B cell (primary cell): Measurements from ENCODE around the gene APOL3. TPM values are rescaled to one million over a fixed set of nuclear protein-coding genes. Genes with fewer than 3 reads are reported as not detected.

Experiments used
- ATAC-seq: fragments of 200-7000 bp; cut with Tn5 transposase; one replicate; pipeline ENCODE4 v1.10.0; 2021; ENCODE audit warnings: low read depth, mild to moderate bottlenecking, moderate number of reproducible peaks, moderate library complexity
- CTCF ChIA-PET: fragments of 350-600 bp; sonication (Branson Sonifier 250); formaldehyde crosslinking; loops from one replicate; lab custom pipeline; 2021; ENCODE audit warnings: antibody characterized with exemption, inconsistent platforms; lab: Charles Lee
- POLR2A ChIA-PET: fragments of 350-600 bp; sonication (Branson Sonifier 250); formaldehyde crosslinking; loops from one replicate; lab custom pipeline; 2021; ENCODE audit warnings: antibody characterized with exemption; lab: Charles Lee
- DNase-seq: peaks from one replicate; pipeline ENCODE4 v3.0.0; 2013
- H2AFZ ChIP-seq: 2 replicates; pipeline ENCODE4 v1.6.1; 2012; ENCODE audit warnings: mild to moderate bottlenecking, low read depth, low read length; ENCODE audit not compliant: insufficient read depth, poor library complexity, severe bottlenecking
- H3K27ac ChIP-seq, 2 donors: 1 replicate in 1 of 2; 2 replicates in 1 of 2; pipeline ENCODE4 v1.5.1; 2012 to 2013; ENCODE audit warnings: low read length in 2 of 2, mild to moderate bottlenecking in 2 of 2, moderate library complexity in 1 of 2
- H3K27me3 ChIP-seq, 4 experiments: fragments of 200-600 bp in 1 of 4; sonication (generic) in 1 of 4; replicated peaks in 1 of 4; 1 replicate in 2 of 4; 2 replicates in 2 of 4; pipeline versions ENCODE4 v1.6.1 to v1.7.0; 2013 to 2016; ENCODE audit warnings: low read length in 3 of 4, mild to moderate bottlenecking in 2 of 4, mixed read lengths in 1 of 4, moderate library complexity in 1 of 4; ENCODE audit not compliant: insufficient read depth in 4 of 4, control insufficient read depth in 3 of 4; ENCODE audit errors: control extremely low read depth in 1 of 4
- H3K36me3 ChIP-seq, 2 experiments: replicated peaks in 1 of 2; 1 replicate in 1 of 2; 2 replicates in 1 of 2; pipeline versions ENCODE4 v1.6.1 to v1.7.1; 2013; ENCODE audit warnings: low read length in 1 of 2; ENCODE audit not compliant: insufficient read depth in 2 of 2, control insufficient read depth in 1 of 2; ENCODE audit errors: control extremely low read depth in 1 of 2, extremely low read depth in 1 of 2
- H3K4me1 ChIP-seq, 2 donors: fragments of 200-600 bp in 1 of 2; sonication (generic) in 1 of 2; 1 replicate in 1 of 2; 2 replicates in 1 of 2; pipeline versions ENCODE4 v1.5.1 to v1.6.1; 2013 to 2017; ENCODE audit warnings: low read length in 2 of 2; ENCODE audit not compliant: control insufficient read depth in 2 of 2, insufficient read depth in 2 of 2
- H3K4me2 ChIP-seq: replicated peaks from 2 replicates; pipeline ENCODE3; 2012; ENCODE audit warnings: mild to moderate bottlenecking, low read depth, low read length; ENCODE audit not compliant: poor library complexity, severe bottlenecking
- H3K4me3 ChIP-seq, 5 experiments: fragments of 200-600 bp in 1 of 5; sonication (generic) in 1 of 5; 1 replicate in 3 of 5; 2 replicates in 2 of 5; pipeline versions ENCODE4 v1.5.1 to v1.7.0; 2011 to 2016; ENCODE audit warnings: low read length in 4 of 5, mild to moderate bottlenecking in 4 of 5, low read depth in 2 of 5, control low read depth in 1 of 5, moderate library complexity in 1 of 5; ENCODE audit not compliant: insufficient read depth in 1 of 5; ENCODE audit errors: control extremely low read depth in 1 of 5, extremely low read depth in 1 of 5
- H3K79me2 ChIP-seq: fragments of 200-600 bp; sonication (generic); one replicate; pipeline ENCODE4 v1.6.0; 2016; ENCODE audit warnings: low read length; ENCODE audit not compliant: control insufficient read depth, insufficient read depth
- H3K9ac ChIP-seq: fragments of 200-600 bp; sonication (generic); 2 replicates; pipeline ENCODE4 v1.6.1; 2017; ENCODE audit warnings: mild to moderate bottlenecking, low read length, moderate library complexity
- H3K9me3 ChIP-seq, 3 donors: one replicate each; pipeline versions ENCODE4 v1.6.1 to v1.7.1; 2013; ENCODE audit warnings: low read length in 2 of 3; ENCODE audit not compliant: control insufficient read depth in 2 of 3, insufficient read depth in 1 of 3; ENCODE audit errors: control extremely low read depth in 1 of 3
- H4K20me1 ChIP-seq: 2 replicates; pipeline ENCODE4 v1.6.0; 2012; ENCODE audit warnings: mild to moderate bottlenecking, low read length; ENCODE audit not compliant: insufficient read depth, control insufficient read depth, poor library complexity, severe bottlenecking
- H3K27ac Mint-ChIP-seq: one replicate; pipeline ENCODE4 v1.8.0; 2021; ENCODE audit warnings: mixed read lengths
- H3K27me3 Mint-ChIP-seq: one replicate; pipeline ENCODE4 v1.8.0; 2021; ENCODE audit warnings: mixed read lengths
- H3K4me1 Mint-ChIP-seq: one replicate; pipeline ENCODE4 v1.8.0; 2021; ENCODE audit warnings: mixed read lengths
- H3K4me3 Mint-ChIP-seq: one replicate; pipeline ENCODE4 v1.8.0; 2021; ENCODE audit warnings: mixed read lengths
- H3K9me3 Mint-ChIP-seq: one replicate; pipeline ENCODE4 v1.8.0; 2022; ENCODE audit warnings: mixed read lengths; ENCODE audit not compliant: insufficient read depth
- CTCF ChIP-seq: fragments of 200-600 bp; IDR thresholded peaks from one replicate; pipeline ENCODE4 v1.8.0; 2022; ENCODE audit warnings: antibody characterized with exemption, mild to moderate bottlenecking
- EZH2 ChIP-seq: IDR thresholded peaks from 2 replicates; pipeline ENCODE4 v1.6.1; 2012; ENCODE audit warnings: borderline replicate concordance, low read depth, mild to moderate bottlenecking, moderate library complexity, low read length; ENCODE audit not compliant: insufficient read depth, poor library complexity, severe bottlenecking
- WGBS: methylation state at CpG from one replicate; pipeline ENCODE4 v1.1.5; 2013; ENCODE audit warnings: missing lambda C conversion rate; ENCODE audit not compliant: insufficient coverage; 5-methylcytosine and 5-hydroxymethylcytosine counted together
- intact Hi-C: fragments of 100-400 bp; cut with micrococcal nuclease; formaldehyde crosslinking; loops from one replicate; pipeline ENCODE4 v1.10.0; 2022
- polyA plus RNA-seq: library from polyadenylated mRNA; depleted of rRNA; stranded (reverse); fragments of >200 nt; gene quantifications from 2 replicates; pipeline ENCODE4 v1.2.3, GENCODE V29; 2012
- total RNA-seq, 2 donors: library from RNA; stranded (reverse); fragments of 120-200 nt in 1 of 2; gene quantifications; 1 replicate in 1 of 2; 2 replicates in 1 of 2; pipeline versions ENCODE4 v1.2.3 to v1.2.4, GENCODE V29; 2013 to 2022

The APOL3 gene
- total and polyA plus RNA-seq, 2 donors (not counting 1 experiment from before 2014, with no cell fraction given) = 55.0 to 97.2 TPM

- Histone ChIP-seq H3K9me3 (no peaks in the 10 kb centered on the region), H3K4me1 (peaks cover 0 to 5% of the 10 kb centered on the region in 2 donors), H3K4me3 (no peak overlapping the region), H3K4me2 (no peak overlapping the region), H4K20me1 (no peaks in the 10 kb centered on the region), H3K27me3 (no peaks in the 10 kb centered on the region), H3K27ac (no peak overlapping the region), H2AFZ (no peak overlapping the region), H3K36me3 (no peaks in the 10 kb centered on the region), H3K9ac (no peak overlapping the region), H3K79me2 (no peaks in the 10 kb centered on the region)
- Mint-ChIP-seq H3K4me1 (peaks cover 5% of the 10 kb centered on the region), H3K9me3 (no peaks in the 10 kb centered on the region), H3K27ac (no peak overlapping the region), H3K27me3 (no peaks in the 10 kb centered on the region), H3K4me3 (no peak overlapping the region)
- no peak for ATAC-seq
- TF ChIP-seq EZH2 (no peak), CTCF (no peak)
- CTCF ChIA-PET = interaction anchor here (0.6 to 12.3 kb wide), 3 partner anchors 15 to 800 kb away, joined by 6 to 182 read pairs (median 174); partner anchors contain the start of gene APOL3
- intact Hi-C loops = no loop called here
- WGBS = 42% methylated on average over 1 of the region's 1 CpG
- DNase-seq = no peak
- POLR2A ChIA-PET = no interaction called here
Measured at GRCh38 chr22:36175892-36176291, 15.3 kb upstream of the APOL3 start.

GRCh38 chr22:36171941-36172340 is 11.4 kb upstream of the APOL3 start:
- Histone ChIP-seq H3K4me2 (no peak overlapping the region), H2AFZ (no peak overlapping the region), H3K9me3 (peaks cover 0 to 5% (median 0%) of the 10 kb centered on the region in 3 donors), H3K4me3 (no peak overlapping the region), H3K79me2 (no peaks in the 10 kb centered on the region), H3K9ac (no peak overlapping the region), H3K27me3 (no peaks in the 10 kb centered on the region), H3K27ac (no peak overlapping the region), H4K20me1 (no peaks in the 10 kb centered on the region), H3K4me1 (no peaks in the 10 kb centered on the region), H3K36me3 (no peaks in the 10 kb centered on the region)
- ChIA-PET POLR2A (no interaction called here), CTCF (interaction anchor here (0.8 to 12.3 kb wide), 6 partner anchors 11 to 68 kb away, joined by 3 to 182 read pairs (median 4); partner anchors contain the start of genes APOL2 and APOL3)
- Mint-ChIP-seq H3K4me3 (no peak overlapping the region), H3K9me3 (peaks cover 3% of the 10 kb centered on the region), H3K4me1 (peaks cover 2% of the 10 kb centered on the region), H3K27ac (no peak overlapping the region), H3K27me3 (no peaks in the 10 kb centered on the region)
- intact Hi-C loops = no loop called here
- TF ChIP-seq EZH2 (no peak), CTCF (no peak)
- DNase-seq = no peak
- WGBS = 54% methylated on average over 2 of the region's 3 CpGs
- ATAC-seq = no peak
